ENCODE results near the gene FBN1. TPM values are rescaled to one million over a fixed set of nuclear protein-coding genes. Genes with fewer than 3 reads are reported as not detected.
A peak's percentile ranks its signal among the peaks of the same experiment; 100 is the strongest.

Gene FBN1
- total and polyA plus RNA-seq, 10 of the 15 experiments (the other 5 are each of a cell fraction or from before 2014, with no cell fraction given) = 2.2 to 15.3 (median 7.0) TPM

GRCh38 chr15:48644827-48645557 lies 517 bp downstream of the FBN1 start (continued):
- TF ChIP-seq TARDBP (IDR thresholded peaks at IDR 0.05; ENCODE audit: borderline replicate concordance) (no peak), SIX5 (IDR thresholded peaks at IDR 0.05; ENCODE audit: low read depth, low read length, severe bottlenecking) (no peak), DPF2 (IDR thresholded peaks at IDR 0.05) (peak; percentile 19; the same call in 1 of the 2 replicates), SUPT20H (IDR thresholded peaks at IDR 0.05; ENCODE audit: borderline replicate concordance, control insufficient read depth, low read depth, low read length) (no peak), ATF7 (IDR thresholded peaks at IDR 0.05; ENCODE audit: low read depth) (no peak), SMAD1 (IDR thresholded peaks at IDR 0.05; ENCODE audit: low read depth, partially characterized antibody) (no peak), MXI1 (IDR thresholded peaks at IDR 0.05; ENCODE audit: low read depth, low read length) (no peak), EP300 (IDR thresholded peaks at IDR 0.05; ENCODE audit: borderline replicate concordance in 1 of 2, control insufficient read depth in 1 of 2, low read depth in 2 of 2, low read length in 2 of 2) (no peak), NR2C2 (IDR thresholded peaks at IDR 0.05; ENCODE audit: borderline replicate concordance, control insufficient read depth, insufficient read length, low read depth) (no peak), LARP7 (IDR thresholded peaks at IDR 0.05) (no peak; the same call in 1 of the 2 replicates), TCF12 (IDR thresholded peaks at IDR 0.05; ENCODE audit: low read depth, low read length) (no peak), PBX3 (IDR thresholded peaks at IDR 0.05; ENCODE audit: insufficient replicate concordance, low read depth, low read length) (no peak), GATAD2B (conservative IDR thresholded peaks at IDR 0.05; ENCODE audit: low read depth) (peak; percentile 44; the same call in 1 of the 2 replicates)
